NCI-H2196 treated with DMSO at 0.1 percent for 48 hours (cell line): Measurements from ENCODE around the gene CES4A.
"Not testable (repeated sequence)": the region's sequence is repeated elsewhere in the genome, so short reads cannot be mapped to it uniquely, and the experiment has no call there.

Source experiments
- DNase-seq: peaks from one replicate; lab custom pipeline; 2025; ENCODE audit not compliant: unreplicated experiment; lab: John Stamatoyannopoulos, UW

CES4A gene

DNA sequence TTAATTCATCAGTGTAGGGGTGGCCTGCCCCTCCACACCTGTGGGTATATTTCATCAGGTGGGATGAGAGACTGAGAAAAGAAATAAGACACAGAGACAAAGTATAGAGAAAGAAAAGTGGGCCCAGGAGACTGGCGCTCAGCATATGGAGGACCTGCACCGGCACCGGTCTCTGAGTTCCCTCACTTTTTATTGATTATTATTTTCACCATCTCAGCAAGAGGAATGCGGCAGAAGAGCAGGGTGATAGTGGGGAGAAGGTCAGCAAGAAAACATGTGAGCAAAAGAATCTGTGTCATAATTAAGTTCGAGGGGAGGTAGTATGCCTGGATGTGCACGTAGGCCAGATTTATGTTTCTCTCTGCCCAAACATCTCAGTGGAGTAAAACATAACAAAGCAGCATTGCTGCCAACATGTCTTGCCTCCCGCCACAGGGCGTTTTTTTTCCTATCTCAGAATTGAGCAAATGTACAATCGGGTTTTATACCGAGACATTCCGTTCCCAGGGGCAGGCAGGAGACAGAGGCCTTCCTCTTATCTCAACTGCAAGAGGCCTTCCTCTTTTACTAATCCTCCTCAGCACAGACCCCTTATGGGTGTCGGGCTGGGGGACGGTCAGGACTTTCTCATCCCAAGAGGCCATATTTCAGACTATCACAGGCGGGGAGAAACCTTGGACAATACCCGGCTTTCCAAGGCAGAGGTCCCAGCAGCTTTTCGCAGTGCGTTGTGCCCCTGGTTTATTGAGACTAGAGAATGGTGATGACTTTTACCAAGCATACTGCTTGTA, 32.8 kb upstream of the CES4A start:
- not testable (repeated sequence) for DNase-seq

DNA sequence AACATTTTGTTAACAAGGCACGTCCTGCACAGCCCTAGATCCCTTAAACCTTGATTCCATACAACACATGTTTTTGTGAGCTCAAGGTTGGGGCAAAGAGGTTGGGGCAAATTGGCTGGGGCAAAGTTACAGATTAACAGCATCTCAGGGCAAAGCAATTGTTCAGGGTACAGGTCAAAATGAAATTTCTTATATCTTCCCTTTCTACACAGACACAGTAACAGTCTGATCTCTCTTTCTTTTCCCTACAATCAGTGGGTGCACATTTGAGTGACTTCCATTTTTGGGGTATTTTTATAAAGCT, 32.3 kb upstream of the CES4A start:
- not testable (repeated sequence) for DNase-seq

DNA sequence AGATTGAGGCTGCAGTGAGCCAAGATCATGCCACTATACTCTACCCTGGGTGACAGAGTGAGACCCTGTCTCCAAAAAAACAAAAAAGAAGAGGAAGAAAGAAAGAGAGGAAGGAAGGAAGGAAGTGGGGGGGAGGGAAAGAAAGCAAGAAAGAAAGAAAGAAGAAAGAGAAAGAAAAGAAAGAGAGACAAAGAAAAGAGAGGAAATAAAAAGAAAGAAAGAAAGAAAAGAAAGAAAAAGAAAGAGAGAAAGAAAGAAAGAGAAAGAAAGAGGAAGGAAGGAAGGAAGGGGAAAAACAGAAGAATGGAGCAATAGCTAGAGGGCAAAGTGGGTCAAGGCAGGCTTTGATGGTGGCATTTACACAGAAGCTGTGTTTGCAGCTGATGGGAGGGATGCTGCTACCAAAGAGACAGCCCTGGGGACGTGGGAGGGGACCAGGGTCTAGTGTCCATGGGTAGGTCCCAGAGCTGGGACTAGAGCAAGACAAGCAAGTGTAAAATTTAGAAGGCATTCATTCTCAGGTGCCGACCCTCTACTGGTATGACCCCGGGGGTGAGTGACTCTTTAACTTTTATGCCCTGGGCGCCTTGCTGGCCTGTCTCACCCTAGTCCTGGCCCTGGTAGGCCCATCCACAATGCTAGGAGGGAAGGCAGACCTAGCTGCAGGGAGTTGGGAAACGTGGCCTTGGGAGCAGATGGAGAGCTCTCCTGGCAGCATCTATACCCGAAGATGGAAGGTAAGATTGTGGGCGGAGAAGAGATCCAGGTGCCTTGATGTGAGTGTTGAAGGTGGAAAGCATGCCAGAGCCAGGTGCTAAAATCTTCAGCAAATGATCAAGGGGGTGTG, 29.3 kb upstream of the CES4A start:
- no peak for DNase-seq

DNA sequence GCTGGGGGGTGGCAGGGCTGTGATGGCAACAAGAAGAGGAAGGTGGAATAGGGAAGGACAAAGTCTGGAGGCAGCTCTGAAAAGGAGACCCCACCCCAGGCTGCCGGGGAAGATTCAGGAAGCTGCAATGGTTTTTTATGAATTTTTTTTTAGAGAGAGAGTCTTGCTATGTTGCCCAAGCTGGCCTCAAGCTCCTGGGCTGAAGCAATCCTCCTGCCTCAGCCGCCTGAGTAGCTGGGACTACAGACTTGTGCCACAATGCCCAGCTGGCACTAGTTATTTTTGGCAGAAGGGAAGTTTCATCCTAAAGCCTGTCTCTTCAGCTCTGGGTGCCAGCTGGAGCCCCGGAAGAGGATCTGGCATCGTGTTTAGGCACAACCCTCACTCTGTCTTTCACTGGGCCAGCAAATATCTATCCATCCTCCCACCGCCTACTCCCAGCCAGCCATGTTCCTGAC, 28.7 kb upstream of the CES4A start:
- no peak for DNase-seq

DNA sequence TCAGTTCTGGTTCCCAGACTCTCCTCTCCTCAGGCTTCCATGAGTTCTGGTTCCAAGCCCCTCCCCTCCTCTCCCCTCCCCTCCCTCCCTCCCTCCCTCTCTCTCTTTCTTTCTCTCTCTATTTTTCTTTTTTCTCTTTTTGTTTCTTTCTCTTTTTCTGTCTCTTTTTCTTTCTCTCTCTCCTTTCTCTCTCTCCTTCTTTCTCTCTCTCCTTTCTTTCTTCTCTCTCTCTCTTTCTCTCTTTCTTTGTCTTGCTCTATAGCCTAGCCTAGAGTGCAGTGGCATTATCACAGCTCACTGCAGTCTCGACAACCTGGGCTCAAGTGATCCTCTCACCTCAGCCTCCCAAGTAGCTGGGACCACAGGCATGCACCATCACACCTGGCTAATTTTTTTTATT, 28.1 kb upstream of the CES4A start:
- DNase-seq = no peak

DNA sequence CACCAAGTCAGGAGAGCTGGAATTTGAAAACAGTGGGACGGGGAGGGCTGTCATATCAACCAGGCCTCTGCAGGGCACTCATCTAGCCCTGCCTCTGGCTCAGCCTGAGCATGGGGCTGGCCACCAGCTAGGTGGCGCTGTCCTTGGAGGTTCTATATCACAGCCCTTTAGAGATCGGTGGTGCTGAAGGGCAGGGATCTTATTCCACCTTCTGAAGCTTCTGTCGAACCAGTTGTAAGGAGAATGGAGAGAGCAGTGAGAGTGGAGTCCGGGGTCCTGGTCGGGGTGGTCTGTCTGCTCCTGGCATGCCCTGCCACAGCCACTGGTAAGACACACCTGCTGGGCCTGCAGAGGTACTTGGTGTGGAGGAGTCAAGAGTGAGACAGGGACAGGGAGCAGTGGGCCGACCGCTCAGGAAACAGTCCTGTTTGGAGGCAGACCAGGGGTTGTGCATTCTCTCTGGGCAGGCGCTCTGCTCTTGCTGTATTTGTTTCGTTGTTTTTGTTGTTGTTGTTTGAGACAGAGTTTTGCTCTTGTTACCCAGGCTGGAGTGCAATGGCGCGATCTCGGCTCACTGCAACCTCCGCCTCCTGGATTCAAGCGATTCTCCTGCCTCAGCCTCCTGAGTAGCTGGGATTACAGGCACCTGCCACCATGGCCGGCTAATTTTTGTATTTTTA, 27.2 kb upstream of the CES4A start, which contains the start of gene CES3:
Gene CES3, plus strand, starts transcription at position 202 of the 680 bp plus-strand sequence. Its CDS starts 42 bp downstream, at position 244.
- DNase-seq = peak; percentile 51

DNA sequence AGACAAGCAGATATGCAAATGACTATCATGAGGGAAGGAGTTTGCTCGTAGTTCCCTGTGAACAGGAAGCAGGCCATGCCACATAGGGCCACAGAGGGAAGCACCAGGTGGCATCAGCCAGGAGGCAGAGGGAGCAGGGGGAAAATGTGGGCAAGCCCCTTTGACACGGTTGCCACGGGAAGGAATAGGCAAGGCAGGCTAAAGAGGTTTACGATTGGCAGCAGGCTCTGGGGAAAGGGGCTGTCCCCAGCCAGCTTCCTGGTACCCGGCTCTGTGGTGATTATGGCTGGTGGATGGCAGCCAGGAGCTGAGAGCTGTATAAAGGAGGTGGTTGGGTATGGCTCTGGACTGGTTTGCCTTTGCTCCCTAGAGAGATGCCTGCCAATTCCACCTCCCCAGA, 26.5 kb upstream of the CES4A start:
- peak; percentile 44 for DNase-seq

DNA sequence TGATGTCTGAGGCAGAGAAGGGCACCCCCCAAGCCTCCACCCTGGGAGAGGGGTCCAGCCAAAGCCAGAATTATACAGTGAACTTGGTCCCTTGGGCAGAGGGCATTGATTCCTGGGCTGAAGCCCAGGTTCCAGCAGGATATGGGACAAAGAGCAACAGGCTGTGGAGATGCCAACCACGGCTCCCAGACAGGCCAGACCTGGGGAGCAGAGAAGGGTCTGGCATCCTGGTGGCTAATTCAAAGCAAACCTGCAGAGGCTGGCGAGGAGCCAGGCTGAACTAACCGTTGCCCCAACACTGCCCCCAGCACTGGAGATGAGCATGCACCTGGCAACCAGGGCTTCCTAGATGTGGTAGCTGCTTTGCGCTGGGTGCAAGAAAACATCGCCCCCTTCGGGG, 24.3 kb upstream of the CES4A start:
- no peak for DNase-seq

DNA sequence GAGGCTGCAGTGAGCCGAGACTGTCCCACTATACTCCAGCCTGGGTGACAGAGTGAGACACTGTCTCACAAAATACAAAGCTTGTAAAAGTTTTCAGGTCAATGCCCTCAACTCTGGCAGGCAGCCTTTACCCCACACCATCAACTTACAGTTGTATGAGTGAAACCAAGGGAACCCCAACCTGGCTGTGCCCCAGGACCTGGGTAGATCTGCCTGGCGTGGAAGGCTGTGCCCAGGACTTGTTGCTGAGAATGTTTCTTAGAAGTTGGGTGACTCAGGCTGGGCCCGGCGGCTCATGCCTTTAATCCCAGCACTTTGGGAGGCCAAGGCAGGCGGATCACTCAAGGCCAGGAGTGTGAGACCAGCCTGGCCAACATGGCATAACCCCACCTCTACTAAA, 19.5 kb upstream of the CES4A start:
- DNase-seq = no peak

DNA sequence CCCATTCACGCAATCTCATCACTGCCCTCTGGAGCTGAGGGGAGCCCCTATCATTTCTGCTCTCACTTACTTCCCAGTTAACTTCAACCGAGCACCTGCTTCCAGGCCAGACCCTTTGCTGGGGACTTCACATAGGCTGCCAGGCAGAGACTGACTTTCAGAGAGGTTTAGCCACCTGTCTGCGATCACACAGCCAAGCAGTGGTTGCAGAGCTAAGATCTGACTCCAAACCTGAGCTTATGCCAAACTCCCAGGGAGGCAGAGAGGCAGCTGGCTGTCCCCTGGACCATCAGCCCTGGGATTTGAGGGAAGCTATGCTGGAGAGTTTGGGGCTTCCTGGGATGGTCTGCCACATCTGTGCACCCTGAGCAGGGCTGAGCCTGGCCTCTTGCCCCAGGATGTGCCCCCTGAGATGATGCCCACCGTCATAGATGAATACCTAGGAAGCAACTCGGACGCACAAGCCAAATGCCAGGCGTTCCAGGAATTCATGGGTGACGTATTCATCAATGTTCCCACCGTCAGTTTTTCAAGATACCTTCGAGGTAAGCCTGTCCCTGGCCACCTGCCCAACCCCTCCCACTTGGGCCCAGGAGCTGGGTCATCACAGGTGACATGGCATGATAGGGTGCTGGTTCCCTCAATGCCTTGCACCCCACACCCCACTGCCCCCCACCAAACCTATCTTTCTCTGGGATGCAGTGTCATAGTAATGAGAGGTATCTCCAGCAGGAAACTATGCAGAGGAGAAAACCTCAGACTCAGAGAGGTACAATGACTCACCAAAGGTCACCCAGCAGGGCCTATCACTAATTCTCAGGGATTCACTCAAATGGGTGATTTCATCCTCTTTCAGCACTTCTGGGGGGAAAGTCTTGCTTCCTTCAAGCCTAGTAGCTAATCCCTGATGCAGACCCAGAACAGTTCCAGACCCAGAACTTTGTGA, 17.3 kb upstream of the CES4A start:
- DNase-seq = no peak

DNA sequence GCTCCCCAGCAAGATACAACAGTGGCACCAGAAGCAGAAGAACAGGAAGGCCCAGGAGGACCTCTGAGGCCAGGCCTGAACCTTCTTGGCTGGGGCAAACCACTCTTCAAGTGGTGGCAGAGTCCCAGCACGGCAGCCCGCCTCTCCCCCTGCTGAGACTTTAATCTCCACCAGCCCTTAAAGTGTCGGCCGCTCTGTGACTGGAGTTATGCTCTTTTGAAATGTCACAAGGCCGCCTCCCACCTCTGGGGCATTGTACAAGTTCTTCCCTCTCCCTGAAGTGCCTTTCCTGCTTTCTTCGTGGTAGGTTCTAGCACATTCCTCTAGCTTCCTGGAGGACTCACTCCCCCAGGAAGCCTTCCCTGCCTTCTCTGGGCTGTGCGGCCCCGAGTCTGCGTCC, 15.4 kb upstream of the CES4A start:
- DNase-seq = no peak

DNA sequence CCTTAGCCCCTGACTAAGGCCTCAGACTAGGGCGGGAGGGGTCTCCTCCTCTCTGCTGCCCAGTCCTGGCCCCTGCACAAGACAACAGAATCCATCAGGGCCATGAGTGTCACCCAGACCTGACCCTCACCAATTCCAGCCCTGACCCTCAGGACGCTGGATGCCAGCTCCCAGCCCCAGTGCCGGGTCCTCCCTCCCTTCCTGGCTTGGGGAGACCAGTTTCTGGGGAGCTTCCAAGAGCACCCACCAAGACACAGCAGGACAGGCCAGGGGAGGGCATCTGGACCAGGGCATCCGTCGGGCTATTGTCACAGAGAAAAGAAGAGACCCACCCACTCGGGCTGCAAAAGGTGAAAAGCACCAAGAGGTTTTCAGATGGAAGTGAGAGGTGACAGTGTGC, 14.7 kb upstream of the CES4A start:
- DNase-seq = no peak

DNA sequence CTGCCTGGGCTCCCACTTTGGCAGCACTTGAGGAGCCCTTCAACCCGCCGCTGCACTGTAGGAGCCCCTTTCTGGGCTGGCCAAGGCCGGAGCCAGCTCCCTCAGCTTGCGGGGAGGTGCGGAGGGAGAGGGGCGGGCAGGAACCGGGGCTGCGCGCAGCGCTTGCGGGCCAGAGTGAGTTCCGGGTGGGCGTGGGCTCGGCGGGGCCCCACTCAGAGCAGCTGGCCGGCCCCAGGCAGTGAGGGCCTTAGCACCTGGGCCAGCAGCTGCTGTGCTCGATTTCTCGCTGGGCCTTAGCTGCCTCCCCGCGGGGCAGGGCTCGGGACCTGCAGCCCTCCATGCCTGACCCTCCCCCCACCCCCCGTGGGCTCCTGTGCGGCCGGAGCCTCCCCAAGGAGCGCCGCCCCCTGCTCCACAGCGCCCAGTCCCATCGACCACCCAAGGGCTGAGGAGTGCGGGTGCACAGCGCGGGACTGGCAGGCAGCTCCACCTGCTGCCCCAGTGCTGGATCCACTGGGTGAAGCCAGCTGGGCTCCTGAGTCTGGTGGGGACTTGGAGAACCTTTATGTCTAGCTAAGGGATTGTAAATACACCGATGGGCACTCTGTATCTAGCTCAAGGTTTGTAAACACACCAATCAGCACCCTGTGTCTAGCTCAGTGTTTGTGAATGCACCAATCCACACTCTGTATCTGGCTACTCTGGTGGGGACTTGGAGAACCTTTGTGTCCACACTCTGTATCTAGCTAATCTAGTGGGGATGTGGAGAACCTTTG, 14.0 kb upstream of the CES4A start:
- DNase-seq = not testable (repeated sequence)

DNA sequence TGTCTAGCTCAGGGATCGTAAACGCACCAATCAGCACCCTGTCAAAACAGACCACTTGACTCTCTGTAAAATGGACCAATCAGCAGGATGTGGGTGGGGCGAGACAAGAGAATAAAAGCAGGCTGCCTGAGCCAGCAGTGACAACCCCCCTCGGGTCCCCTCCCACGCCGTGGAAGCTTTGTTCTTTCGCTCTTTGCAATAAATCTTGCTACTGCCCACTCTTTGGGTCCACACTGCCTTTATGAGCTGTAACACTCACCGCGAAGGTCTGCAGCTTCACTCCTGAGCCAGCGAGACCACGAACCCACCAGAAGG, 13.5 kb upstream of the CES4A start:
- not testable (repeated sequence) for DNase-seq

DNA sequence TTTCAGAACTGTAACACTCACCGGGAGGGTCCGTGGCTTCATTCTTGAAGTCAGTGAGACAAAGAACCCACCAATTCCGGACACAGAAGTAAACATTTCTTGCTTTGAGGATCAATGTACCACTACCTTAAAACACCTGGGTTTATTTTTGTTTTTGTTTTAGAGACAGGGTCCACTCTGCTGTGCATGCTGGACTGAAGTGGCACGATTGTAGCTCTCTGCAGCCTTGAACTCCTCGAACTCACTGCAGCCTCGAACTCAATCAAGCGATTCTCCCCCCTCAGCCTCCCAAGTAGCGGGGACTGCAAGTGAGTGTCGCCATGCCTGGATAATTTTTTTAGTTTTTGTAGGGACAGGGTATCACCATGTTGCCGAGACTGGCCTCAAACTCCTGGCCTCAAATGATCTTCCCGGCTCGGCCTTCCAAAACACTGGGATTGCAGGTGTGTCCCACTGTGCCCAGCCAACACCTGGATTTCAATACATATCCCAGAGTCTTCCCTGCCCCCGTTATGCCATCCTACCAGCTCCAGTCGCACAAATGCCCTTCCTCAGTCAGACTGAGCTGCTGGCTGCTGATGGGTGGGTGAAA, 13.0 kb upstream of the CES4A start:
- DNase-seq = no peak

DNA sequence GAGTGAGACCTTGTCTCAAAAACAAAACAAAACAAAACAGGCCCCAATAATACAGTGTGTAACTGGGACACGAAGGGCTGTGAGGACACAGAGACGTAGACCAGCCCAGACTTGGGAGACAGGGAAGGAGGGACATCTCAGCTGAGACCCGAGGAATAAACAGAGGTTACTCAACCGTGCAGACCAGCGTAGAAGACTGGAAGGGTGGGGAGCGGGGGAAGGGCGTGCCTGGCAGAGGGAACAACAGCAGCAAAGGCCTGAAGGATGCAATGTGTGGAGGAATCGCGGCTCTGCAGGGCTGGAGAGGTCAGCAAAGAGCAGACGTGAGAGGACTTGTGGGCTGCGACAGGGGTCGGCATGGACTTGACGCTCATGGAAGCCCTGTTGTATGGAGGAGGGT, 11.6 kb upstream of the CES4A start:
- no peak for DNase-seq

DNA sequence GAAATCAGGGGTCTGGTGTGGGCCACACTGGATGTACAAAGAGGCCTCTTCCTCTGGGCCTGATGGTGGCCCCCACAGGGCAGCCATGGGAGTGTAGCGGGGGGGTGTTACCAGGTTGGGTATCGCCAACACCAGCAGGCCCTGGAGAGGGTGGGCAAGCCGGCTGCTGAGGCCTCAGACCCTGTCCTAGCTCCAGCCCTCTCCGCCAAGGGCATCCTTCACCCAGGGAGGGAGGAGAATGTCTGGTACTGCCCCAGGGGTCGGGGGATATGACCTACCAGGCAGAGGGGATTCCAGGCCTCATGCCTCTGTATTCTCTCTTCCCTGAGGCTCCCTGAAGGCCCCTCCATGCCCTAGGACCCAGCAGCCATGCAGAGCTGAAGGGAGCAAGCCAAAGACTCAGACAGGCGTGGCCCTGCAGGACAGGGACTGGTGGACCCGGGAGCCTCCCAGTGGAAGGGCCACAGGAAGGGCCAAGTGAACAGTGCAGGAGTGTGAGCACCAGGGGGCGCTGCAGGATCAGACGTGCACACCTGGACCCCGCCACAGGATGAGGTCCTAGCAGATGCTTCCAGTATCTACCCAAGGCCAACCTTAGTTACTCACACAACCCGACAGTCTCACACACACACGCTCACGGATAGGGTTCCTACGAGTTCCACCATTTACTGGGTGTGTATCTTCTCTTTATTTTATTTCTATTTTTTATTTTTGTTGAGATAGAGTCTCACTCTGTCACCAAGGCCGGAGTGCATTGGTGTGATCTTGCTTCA, 10.9 kb upstream of the CES4A start:
- DNase-seq = peak; percentile 56

DNA sequence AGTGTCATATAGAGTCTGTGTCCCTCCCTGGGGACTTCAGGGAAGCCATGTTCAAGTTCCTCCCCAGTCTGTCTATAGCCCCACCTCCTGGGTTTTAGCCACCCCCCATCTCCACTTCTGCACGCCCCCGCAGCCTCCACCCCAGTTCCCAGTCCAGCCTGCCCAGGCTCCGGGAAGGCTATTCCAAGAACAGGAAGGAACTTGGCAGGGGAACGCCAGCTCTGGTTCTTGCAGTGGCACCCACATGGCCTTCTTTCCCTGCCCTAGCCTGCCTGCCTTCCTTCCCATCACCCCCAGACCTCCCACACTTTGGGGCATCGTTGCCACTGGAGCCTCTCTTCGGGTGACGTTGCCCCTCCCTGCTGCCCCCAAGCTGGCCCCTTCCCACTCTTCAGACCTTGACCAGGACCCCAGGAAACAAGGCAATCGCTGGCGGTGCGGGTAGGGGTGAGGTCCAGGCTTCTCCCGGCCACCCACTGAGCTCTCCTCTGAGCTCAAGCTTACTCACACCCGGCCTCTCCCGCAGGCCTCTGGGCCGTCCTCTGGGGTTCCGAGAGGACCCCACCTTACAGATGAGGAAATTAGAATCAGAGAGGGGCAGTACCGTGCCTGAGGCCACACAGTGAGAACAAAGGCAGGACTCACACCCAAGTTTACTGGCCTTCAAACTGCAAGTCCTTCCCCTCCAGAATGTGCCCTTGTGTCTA, 9.2 kb upstream of the CES4A start:
- DNase-seq = no peak
